Endothelial cell of umbilical vein (primary cell): ENCODE measurements around the gene ADGRL3. TPM values are rescaled to one million over a fixed set of nuclear protein-coding genes. Genes with fewer than 3 reads are reported as not detected.

Experiments
- BruUV-seq: library from RNA; stranded (reverse); fragments of 400-500 nt; replicated peaks from 2 replicates; lab custom pipeline; 2021; lab: Mats Ljungman, UMichigan
- CTCF ChIA-PET: fragments of 300-600, 350-600 bp; sonication (Branson Sonifier 250); formaldehyde crosslinking; loops from one replicate; lab custom pipeline; 2021; ENCODE audit warnings: antibody characterized with exemption, inconsistent platforms; lab: Charles Lee
- POLR2A ChIA-PET: fragments of 300-600, 350-600 bp; sonication (Branson Sonifier 250); formaldehyde crosslinking; loops from one replicate; lab custom pipeline; 2021; ENCODE audit warnings: antibody characterized with exemption, inconsistent platforms; lab: Charles Lee
- DNase-seq: peaks from one replicate; pipeline ENCODE4 v3.0.0-alpha.2; 2011; ENCODE audit warnings: low read depth, low spot score
- FAIRE-seq: peaks from 2 replicates; lab custom pipeline; 2011; peaks lifted over from hg19 to GRCh38; lab: Jason Lieb, UNC
- H2AFZ ChIP-seq: 2 replicates; pipeline ENCODE4 v1.6.0; 2012; ENCODE audit warnings: low read depth, low read length, control low read depth, inconsistent platforms
- H3K27ac ChIP-seq: 2 replicates; pipeline ENCODE4 v1.5.1; 2011; ENCODE audit warnings: low read depth, mild to moderate bottlenecking, control low read depth, low read length, moderate library complexity; ENCODE audit not compliant: insufficient read depth
- H3K27me3 ChIP-seq, 2 experiments: 2 replicates each; pipeline versions ENCODE4 v1.6.0 to v1.6.1; 2011; ENCODE audit warnings: low read length in 2 of 2, mixed read lengths in 1 of 2; ENCODE audit not compliant: control insufficient read depth in 2 of 2, insufficient read depth in 2 of 2
- H3K36me3 ChIP-seq, 2 experiments: 2 replicates in 1 of 2; 3 replicates in 1 of 2; pipeline ENCODE4 v1.5.1; 2011; ENCODE audit warnings: low read length in 2 of 2, mild to moderate bottlenecking in 1 of 2, moderate library complexity in 1 of 2; ENCODE audit not compliant: control insufficient read depth in 2 of 2, insufficient read depth in 2 of 2; ENCODE audit errors: extremely low read depth in 1 of 2
- H3K4me1 ChIP-seq: 3 replicates; pipeline ENCODE4 v1.5.1; 2011; ENCODE audit warnings: mild to moderate bottlenecking, low read length; ENCODE audit not compliant: control insufficient read depth, insufficient read depth; ENCODE audit errors: extremely low read depth
- H3K4me2 ChIP-seq: 2 replicates; pipeline ENCODE4 v1.6.1; 2011; ENCODE audit warnings: low read length, control low read depth, mixed read lengths; ENCODE audit not compliant: insufficient read depth
- H3K4me3 ChIP-seq, 3 experiments: fragments of 200-600 bp in 1 of 3; sonication (generic), shearing (Covaris generic) in 1 of 3; replicated peaks in 1 of 3; 2 replicates each; pipeline ENCODE4 v1.5.1; 2011 to 2016; ENCODE audit warnings: control low read depth in 3 of 3, low read length in 3 of 3, mild to moderate bottlenecking in 2 of 3, inconsistent platforms in 1 of 3, low read depth in 1 of 3, moderate library complexity in 1 of 3; ENCODE audit not compliant: insufficient read depth in 1 of 3
- H3K79me2 ChIP-seq: 2 replicates; pipeline ENCODE4 v1.6.0; 2012; ENCODE audit warnings: low read length, inconsistent platforms; ENCODE audit not compliant: control insufficient read depth, insufficient read depth
- H3K9ac ChIP-seq: replicated peaks from 2 replicates; pipeline ENCODE3; 2011; ENCODE audit warnings: low read length, control low read depth; ENCODE audit not compliant: insufficient read depth; ENCODE audit errors: extremely low read depth
- H3K9me1 ChIP-seq: replicated peaks from 3 replicates; pipeline ENCODE4 v1.6.0; 2011; ENCODE audit warnings: mild to moderate bottlenecking, low read length; ENCODE audit not compliant: control insufficient read depth, insufficient read depth; ENCODE audit errors: extremely low read depth
- H3K9me3 ChIP-seq: replicated peaks from 2 replicates; pipeline ENCODE4 v1.5.1; 2012; ENCODE audit warnings: low read length, inconsistent platforms; ENCODE audit not compliant: control insufficient read depth, insufficient read depth
- H4K20me1 ChIP-seq: replicated peaks from 2 replicates; pipeline ENCODE3; 2011; ENCODE audit warnings: mild to moderate bottlenecking, low read length; ENCODE audit not compliant: control insufficient read depth, insufficient read depth; ENCODE audit errors: extremely low read depth
- EZH2 ChIP-seq: IDR thresholded peaks from 2 replicates; pipeline ENCODE4 v1.6.1; 2012; ENCODE audit warnings: borderline replicate concordance, low read depth, mild to moderate bottlenecking, moderate library complexity, low read length, inconsistent platforms; ENCODE audit not compliant: severe bottlenecking
- FOS ChIP-seq: IDR thresholded peaks from 2 replicates; pipeline ENCODE4 v1.6.1; 2011; ENCODE audit warnings: mild to moderate bottlenecking, low read length, moderate library complexity, borderline replicate concordance; ENCODE audit not compliant: insufficient read depth
- GATA2 ChIP-seq: IDR thresholded peaks from 2 replicates; pipeline ENCODE4 v1.7.0; 2011; ENCODE audit warnings: low read depth, mild to moderate bottlenecking, moderate library complexity, mixed read lengths, low read length; ENCODE audit not compliant: insufficient read length, insufficient read depth
- JUN ChIP-seq: IDR thresholded peaks from 2 replicates; pipeline ENCODE4 v1.6.1; 2011; ENCODE audit warnings: borderline replicate concordance, low read depth; ENCODE audit not compliant: insufficient read length, insufficient read depth
- MYC ChIP-seq: IDR thresholded peaks from one replicate; pipeline ENCODE4 v1.6.1; 2011; ENCODE audit warnings: mild to moderate bottlenecking, low read depth, low read length
- POLR2A ChIP-seq: IDR thresholded peaks from 2 replicates; pipeline ENCODE4 v1.6.1; 2012; ENCODE audit warnings: low read depth, mild to moderate bottlenecking, control low read depth, low read length
- dilution Hi-C: fragments of 300-500 bp; cut with MboI; formaldehyde crosslinking; loops from one replicate; pipeline ENCODE4 v1.15.0; 2019; ENCODE audit warnings: low sequenced_read_pairs; ENCODE audit not compliant: extremely low pct_ligation_motif_present
- intact Hi-C: fragments of 100-400 bp; cut with micrococcal nuclease; formaldehyde crosslinking; loops from one replicate; pipeline ENCODE4 v1.10.0; 2022
- polyA plus RNA-seq, 4 experiments: library from polyadenylated mRNA; depleted of rRNA in 3 of 4; stranded (reverse) in 3 of 4; unstranded in 1 of 4; fragments of >200 nt; gene quantifications; 2 replicates each; pipeline versions ENCODE4 v1.2.1 to v1.2.3, GENCODE V29; 2011 to 2012; ENCODE audit warnings: missing spikeins in 1 of 4
- total RNA-seq: library from RNA; stranded (reverse); gene quantifications from 2 replicates; pipeline ENCODE4 v1.2.3, GENCODE V29; 2021
- TF ChIP-seq, protein P1 (sequence below), 2 donors: IDR thresholded peaks; 1 replicate in 1 of 2; 2 replicates in 1 of 2; pipeline ENCODE4 v1.5.1; 2011; ENCODE audit warnings: low read length in 2 of 2, mild to moderate bottlenecking in 2 of 2, moderate library complexity in 2 of 2, control low read depth in 1 of 2, inconsistent platforms in 1 of 2, low read depth in 1 of 2; ENCODE audit not compliant: insufficient read depth in 1 of 2; ENCODE audit errors: extremely low read depth in 1 of 2
- TF ChIP-seq, protein P2 (sequence below): IDR thresholded peaks from 2 replicates; pipeline ENCODE4 v1.6.1; 2011; ENCODE audit not compliant: insufficient read depth, insufficient read length

The ADGRL3 gene
- total and polyA plus RNA-seq, 2 donors (not counting 3 experiments of a cell fraction or from before 2014, with no cell fraction given), result not detected

DNA sequence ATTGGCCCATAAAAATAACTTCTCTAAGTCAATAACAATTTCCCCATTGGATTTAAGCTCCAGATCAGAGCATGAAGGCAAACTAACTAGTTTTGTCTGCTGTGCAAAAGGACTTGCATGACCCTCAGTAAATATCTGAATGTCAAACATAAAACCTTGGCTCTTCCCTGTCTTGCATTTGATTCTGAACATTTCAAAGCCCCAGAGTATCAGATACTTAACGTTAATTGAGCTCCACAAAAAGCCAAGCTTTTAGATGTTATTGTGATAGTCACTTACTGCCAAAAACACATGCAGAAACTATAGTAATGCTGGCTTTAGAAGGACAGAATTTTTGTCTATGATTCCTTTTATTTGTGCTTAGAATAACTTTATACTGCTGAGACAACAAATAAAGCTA lies 664.2 kb downstream of the ADGRL3 start:
- no peak overlapping the region for H3K9ac ChIP-seq
- H3K9me1 ChIP-seq, result no peaks in the 10 kb centered on the region
- DNase-seq (no peak), FAIRE-seq (no peak)
- ChIA-PET POLR2A (no interaction called here), CTCF (no interaction called here)
- H4K20me1 ChIP-seq, result no peaks in the 10 kb centered on the region
- intact Hi-C loops (no loop called here), dilution Hi-C loops (no loop called here)
- H3K4me2 ChIP-seq, result no peak overlapping the region
- H3K4me3 ChIP-seq, result no peak overlapping the region
- H3K27me3 ChIP-seq, result no peaks in the 10 kb centered on the region
- no peaks in the 10 kb centered on the region for H3K36me3 ChIP-seq
- no peak overlapping the region for H3K27ac ChIP-seq
- TF ChIP-seq POLR2A (no peak), GATA2 (no peak)
- TF ChIP-seq, protein P1, sequence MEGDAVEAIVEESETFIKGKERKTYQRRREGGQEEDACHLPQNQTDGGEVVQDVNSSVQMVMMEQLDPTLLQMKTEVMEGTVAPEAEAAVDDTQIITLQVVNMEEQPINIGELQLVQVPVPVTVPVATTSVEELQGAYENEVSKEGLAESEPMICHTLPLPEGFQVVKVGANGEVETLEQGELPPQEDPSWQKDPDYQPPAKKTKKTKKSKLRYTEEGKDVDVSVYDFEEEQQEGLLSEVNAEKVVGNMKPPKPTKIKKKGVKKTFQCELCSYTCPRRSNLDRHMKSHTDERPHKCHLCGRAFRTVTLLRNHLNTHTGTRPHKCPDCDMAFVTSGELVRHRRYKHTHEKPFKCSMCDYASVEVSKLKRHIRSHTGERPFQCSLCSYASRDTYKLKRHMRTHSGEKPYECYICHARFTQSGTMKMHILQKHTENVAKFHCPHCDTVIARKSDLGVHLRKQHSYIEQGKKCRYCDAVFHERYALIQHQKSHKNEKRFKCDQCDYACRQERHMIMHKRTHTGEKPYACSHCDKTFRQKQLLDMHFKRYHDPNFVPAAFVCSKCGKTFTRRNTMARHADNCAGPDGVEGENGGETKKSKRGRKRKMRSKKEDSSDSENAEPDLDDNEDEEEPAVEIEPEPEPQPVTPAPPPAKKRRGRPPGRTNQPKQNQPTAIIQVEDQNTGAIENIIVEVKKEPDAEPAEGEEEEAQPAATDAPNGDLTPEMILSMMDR (IDR thresholded peaks at IDR 0.05; ENCODE audit: extremely low read depth in 1 of 2, insufficient read depth in 1 of 2, low read depth in 1 of 2, low read length in 2 of 2), result no peak
- H3K9me3 ChIP-seq, result peaks cover 2% of the 10 kb centered on the region
- no peaks in the 10 kb centered on the region for H3K4me1 ChIP-seq
- BruUV-seq, result no TSS peak
- no peak overlapping the region for H2AFZ ChIP-seq
- no peaks in the 10 kb centered on the region for H3K79me2 ChIP-seq

DNA sequence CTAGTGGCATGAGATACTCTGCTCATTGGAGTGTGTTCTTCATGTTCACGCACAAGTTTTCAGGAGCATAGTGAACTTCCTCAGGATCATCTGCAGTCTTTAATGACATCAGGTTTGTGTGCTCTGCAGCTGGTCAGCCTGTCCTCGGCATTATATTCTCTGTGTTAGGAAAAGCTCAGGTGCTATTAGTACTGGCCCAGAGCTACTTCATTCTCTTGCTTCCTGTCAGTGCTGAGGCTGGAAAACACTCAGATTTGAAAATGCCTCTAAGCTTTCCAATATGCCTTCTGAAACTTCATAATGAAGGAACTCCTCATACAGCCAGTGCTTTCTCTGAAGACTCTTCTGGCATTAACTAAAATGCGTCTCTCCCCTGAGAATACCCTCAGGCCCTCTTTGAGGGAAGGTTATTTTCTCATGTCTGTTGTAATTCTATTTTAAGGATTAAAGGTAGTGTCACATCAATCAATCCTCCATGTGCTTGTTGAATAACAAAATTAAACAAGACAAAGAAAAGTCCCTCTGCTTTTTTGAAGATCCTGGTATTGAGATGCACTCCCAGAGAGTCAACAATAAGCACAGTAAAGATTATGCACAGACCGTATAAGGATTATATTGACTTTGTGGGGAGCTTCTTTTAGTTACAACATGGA lies 666.4 kb downstream of the ADGRL3 start:
- no TSS peak for BruUV-seq
- H4K20me1 ChIP-seq, result no peaks in the 10 kb centered on the region
- H3K9ac ChIP-seq, result no peak overlapping the region
- H2AFZ ChIP-seq, result no peak overlapping the region
- H3K36me3 ChIP-seq, result no peaks in the 10 kb centered on the region
- DNase-seq (no peak), FAIRE-seq (no peak)
- no peaks in the 10 kb centered on the region for H3K79me2 ChIP-seq
- H3K27me3 ChIP-seq, result no peaks in the 10 kb centered on the region
- no peaks in the 10 kb centered on the region for H3K9me1 ChIP-seq
- ChIA-PET POLR2A (no interaction called here), CTCF (no interaction called here)
- H3K4me2 ChIP-seq, result no peak overlapping the region
- no peak overlapping the region for H3K4me3 ChIP-seq
- no peaks in the 10 kb centered on the region for H3K4me1 ChIP-seq
- intact Hi-C loops, result no loop called here
- no peak overlapping the region for H3K27ac ChIP-seq
- TF ChIP-seq MYC, result no peak
- TF ChIP-seq, protein P1 (IDR thresholded peaks at IDR 0.05; ENCODE audit: extremely low read depth in 1 of 2, insufficient read depth in 1 of 2, low read depth in 1 of 2, low read length in 2 of 2), result no peak
- TF ChIP-seq, protein P2, sequence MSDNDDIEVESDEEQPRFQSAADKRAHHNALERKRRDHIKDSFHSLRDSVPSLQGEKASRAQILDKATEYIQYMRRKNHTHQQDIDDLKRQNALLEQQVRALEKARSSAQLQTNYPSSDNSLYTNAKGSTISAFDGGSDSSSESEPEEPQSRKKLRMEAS, result no peak
- no peak for TF ChIP-seq POLR2A
- no peak for TF ChIP-seq FOS
- TF ChIP-seq JUN, result no peak
- TF ChIP-seq GATA2, result no peak
- TF ChIP-seq EZH2, result no peak
- H3K9me3 ChIP-seq, result peaks cover 2% of the 10 kb centered on the region
- dilution Hi-C loops, result no loop called here
